Adrenal gland (tissue), 12 donors: Measurements from ENCODE around the gene ILF2. TPM values are rescaled to one million over a fixed set of nuclear protein-coding genes. Genes with fewer than 3 reads are reported as not detected.
A peak's percentile ranks its signal among the peaks of the same experiment; 100 is the strongest.

Experiments used
- DNase-seq, 7 donors: peaks; one replicate each; pipeline ENCODE4 v3.0.0-alpha.2; 2019 to 2020
- H3K27ac ChIP-seq, 5 donors: fragments of 200-600 bp; sonication (generic) in 4 of 5; 1 replicate in 3 of 5; 2 replicates in 2 of 5; pipeline versions ENCODE4 v1.5.1 to v1.8.0; 2016 to 2020; ENCODE audit warnings: mild to moderate bottlenecking in 1 of 5
- H3K27me3 ChIP-seq: fragments of 200-600 bp; 2 replicates; pipeline ENCODE4 v1.8.0; 2021
- H3K36me3 ChIP-seq, 2 donors: fragments of 200-600 bp; replicated peaks in 1 of 2; 1 replicate in 1 of 2; 2 replicates in 1 of 2; pipeline versions ENCODE4 v1.5.1 to v1.8.0; 2018 to 2022
- H3K4me1 ChIP-seq, 2 donors: fragments of 200-600 bp; replicated peaks in 1 of 2; 1 replicate in 1 of 2; 2 replicates in 1 of 2; pipeline versions ENCODE4 v1.5.1 to v1.8.0; 2018 to 2021
- H3K4me3 ChIP-seq, 4 donors: fragments of 200-600 bp; sonication (generic) in 3 of 4; one replicate each; pipeline ENCODE4 v1.5.1; 2016 to 2018
- H3K9me3 ChIP-seq, 3 donors: fragments of 200-600 bp; sonication (generic) in 1 of 3; replicated peaks in 1 of 3; 1 replicate in 2 of 3; 2 replicates in 1 of 3; pipeline versions ENCODE4 v1.5.1 to v1.8.0; 2016 to 2021
- POLR2A ChIP-seq, 2 donors: fragments of 450-650 bp; IDR thresholded peaks; one replicate each; pipeline ENCODE4 v1.6.1; 2017; ENCODE audit warnings: antibody characterized with exemption in 2 of 2, mild to moderate bottlenecking in 2 of 2, moderate library complexity in 1 of 2
- WGBS, 4 donors: extraction: QIAGEN DNeasy Blood & Tissue Kit in 2 of 4; methylation state at CpG; one replicate each; pipeline versions ENCODE4 v1.1.5 to v1.1.7; 2013 to 2017; 5-methylcytosine and 5-hydroxymethylcytosine counted together
- intact Hi-C, 2 donors: fragments of 100-400 bp; cut with DNase I; formaldehyde crosslinking; loops; one replicate each; pipeline versions ENCODE4 v1.14.1 to v1.15.0; 2022 to 2023
- polyA plus RNA-seq, 3 donors: library from polyadenylated mRNA; stranded (reverse); fragments of 200-250 nt in 2 of 3; fragments of 350-450 nt in 1 of 3; fragmentation: Illumina TruSeq in 1 of 3; extraction: RNeasy Lipid Tissue Mini Kit (QIAGEN cat#74804) in 1 of 3; gene quantifications; one replicate each; pipeline ENCODE4 v1.2.3, GENCODE V29; 2013 to 2014
- total RNA-seq, 9 donors: library from RNA; depleted of rRNA in 4 of 9; stranded (reverse); fragments of >200 nt in 4 of 9; fragments of 120-200 nt in 1 of 9; fragmentation: NEBNext Ultra II Directional in 1 of 9; extraction: Animal tissue kit (Norgen Biotek cat#: 25700) in 1 of 9; gene quantifications; one replicate each; pipeline versions ENCODE4 v1.1.0 to v1.2.4, GENCODE V29; 2013 to 2023
- TF ChIP-seq, protein P1 (sequence below), 6 experiments: fragments of 450-650 bp in 4 of 6; fragments of 200-600 bp in 2 of 6; sonication (generic) in 1 of 6; IDR thresholded peaks; 1 replicate in 5 of 6; 2 replicates in 1 of 6; pipeline versions ENCODE4 v1.5.1 to v1.8.0; 2016 to 2021; ENCODE audit warnings: antibody characterized with exemption in 6 of 6, mild to moderate bottlenecking in 2 of 6, moderate library complexity in 1 of 6
- donor health status: healthy with polysubstance abuse.
- donor health status: Bipolar disorder and iron deficiency.
- donor health status: DM: yes; HTN: yes; CAD: no.
- donor health status: DM: no; HTN: no; CAD: no.
- donor health status: DM: no; HTN: no; CAD: no.
- donor health status: DM: yes; HTN: yes; CAD: no.

ILF2 gene
- total and polyA plus RNA-seq, 12 donors: 42.2 to 397 (median 105) TPM

DNA sequence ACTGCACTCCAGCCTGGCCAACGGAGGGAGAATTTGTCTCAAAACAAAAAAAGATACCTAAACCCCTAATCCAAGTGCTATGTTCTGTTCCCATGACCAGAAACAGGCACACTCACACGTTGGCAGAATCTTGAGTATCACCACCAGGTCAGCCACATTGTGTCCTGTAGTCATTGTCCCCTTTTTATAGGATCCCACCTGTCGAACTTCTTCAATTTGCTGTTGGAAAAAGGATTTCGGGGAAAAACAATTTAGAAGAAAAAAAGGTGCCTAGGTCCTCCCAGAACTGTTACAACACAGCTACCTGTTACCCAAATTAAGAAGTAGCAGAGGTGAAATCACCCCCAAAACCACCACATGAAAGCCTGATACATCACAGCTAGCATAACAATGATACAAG, 3.4 kb downstream of the ILF2 start:
- DNase-seq: no peak
- Histone ChIP-seq H3K4me3 (no peak overlapping the region), H3K27ac (no peak overlapping the region), H3K9me3 (no peaks in the 10 kb centered on the region), H3K36me3 (peaks cover 0 to 73% of the 10 kb centered on the region in 2 donors), H3K27me3 (no peaks in the 10 kb centered on the region), H3K4me1 (peaks cover 10 to 13% of the 10 kb centered on the region in 2 donors)
- intact Hi-C loops: loop anchor here in 1 of 2 donors (10.0 kb wide), 1 partner anchor 93 kb away; no protein-coding TSS in a partner anchor
- WGBS, 4 donors: 82 to 90% (median 84%) methylated on average over 4 of the region's 4 CpGs
- TF ChIP-seq, protein P1, sequence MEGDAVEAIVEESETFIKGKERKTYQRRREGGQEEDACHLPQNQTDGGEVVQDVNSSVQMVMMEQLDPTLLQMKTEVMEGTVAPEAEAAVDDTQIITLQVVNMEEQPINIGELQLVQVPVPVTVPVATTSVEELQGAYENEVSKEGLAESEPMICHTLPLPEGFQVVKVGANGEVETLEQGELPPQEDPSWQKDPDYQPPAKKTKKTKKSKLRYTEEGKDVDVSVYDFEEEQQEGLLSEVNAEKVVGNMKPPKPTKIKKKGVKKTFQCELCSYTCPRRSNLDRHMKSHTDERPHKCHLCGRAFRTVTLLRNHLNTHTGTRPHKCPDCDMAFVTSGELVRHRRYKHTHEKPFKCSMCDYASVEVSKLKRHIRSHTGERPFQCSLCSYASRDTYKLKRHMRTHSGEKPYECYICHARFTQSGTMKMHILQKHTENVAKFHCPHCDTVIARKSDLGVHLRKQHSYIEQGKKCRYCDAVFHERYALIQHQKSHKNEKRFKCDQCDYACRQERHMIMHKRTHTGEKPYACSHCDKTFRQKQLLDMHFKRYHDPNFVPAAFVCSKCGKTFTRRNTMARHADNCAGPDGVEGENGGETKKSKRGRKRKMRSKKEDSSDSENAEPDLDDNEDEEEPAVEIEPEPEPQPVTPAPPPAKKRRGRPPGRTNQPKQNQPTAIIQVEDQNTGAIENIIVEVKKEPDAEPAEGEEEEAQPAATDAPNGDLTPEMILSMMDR (IDR thresholded peaks at IDR 0.05): no peak

DNA sequence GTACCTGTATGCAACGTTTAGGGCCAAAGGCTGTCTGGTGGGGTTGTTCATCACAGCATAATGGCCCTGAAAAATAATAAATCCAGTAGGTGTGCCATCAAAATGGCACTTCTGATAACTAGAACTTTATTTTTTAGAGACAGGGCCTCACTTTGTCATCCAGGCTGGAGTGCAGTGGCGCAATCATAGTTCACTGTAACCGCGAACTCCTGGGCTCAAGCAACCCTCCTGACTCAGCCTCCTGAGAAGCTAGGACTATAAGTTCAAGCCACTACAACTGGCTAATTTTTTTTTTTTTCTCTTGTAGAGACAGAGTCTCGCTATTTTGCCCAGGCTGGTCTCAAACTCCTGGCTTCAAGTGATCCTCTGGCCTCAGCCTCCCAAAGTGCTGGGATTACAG, 7.6 kb downstream of the ILF2 start:
- no peak for TF ChIP-seq POLR2A (IDR thresholded peaks at IDR 0.05)
- TF ChIP-seq, protein P1 (IDR thresholded peaks at IDR 0.05): no peak
- H3K36me3 ChIP-seq: peaks cover 0 to 78% of the 10 kb centered on the region in 2 donors
- 75 to 81% (median 77%) methylated on average over 5 of the region's 5 CpGs for WGBS, 4 donors
- peak overlapping the region in 1 of 5 donors; percentile 7 for H3K27ac ChIP-seq
- intact Hi-C loops: loop anchor here in 1 of 2 donors (10.0 kb wide), 1 partner anchor 88 kb away; no protein-coding TSS in a partner anchor
- H3K4me3 ChIP-seq: no peak overlapping the region
- H3K27me3 ChIP-seq: no peaks in the 10 kb centered on the region
- DNase-seq: peak in 1 of 7 donors; percentile 19
- no peaks in the 10 kb centered on the region for H3K9me3 ChIP-seq
- H3K4me1 ChIP-seq: peaks cover 8 to 14% of the 10 kb centered on the region in 2 donors

DNA sequence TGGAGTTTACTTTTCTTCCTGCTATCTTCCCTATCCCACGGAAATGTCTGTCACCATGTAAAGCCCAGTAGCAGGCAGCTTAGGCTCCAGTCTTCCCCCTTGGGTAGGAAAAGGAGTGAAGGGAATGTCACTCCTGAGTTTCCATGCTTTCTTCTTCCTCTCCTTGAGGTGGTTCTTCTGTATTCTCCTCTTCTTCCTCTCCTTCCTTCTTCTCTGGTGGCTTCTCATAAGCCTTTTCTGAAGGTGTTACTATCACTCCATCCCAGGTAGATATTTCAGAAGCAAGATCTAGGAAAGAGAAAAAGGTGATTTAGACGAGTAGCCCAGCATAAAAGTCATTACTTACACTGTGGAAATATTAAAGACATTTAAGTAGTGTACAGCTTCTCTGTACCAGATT, 8.5 kb downstream of the ILF2 start:
- H3K27me3 ChIP-seq: no peaks in the 10 kb centered on the region
- no peak overlapping the region for H3K4me3 ChIP-seq
- no peak for TF ChIP-seq POLR2A (IDR thresholded peaks at IDR 0.05)
- TF ChIP-seq, protein P1 (IDR thresholded peaks at IDR 0.05): no peak
- no peaks in the 10 kb centered on the region for H3K9me3 ChIP-seq
- H3K4me1 ChIP-seq: peaks cover 8 to 18% of the 10 kb centered on the region in 2 donors
- no peak for DNase-seq
- peaks cover 0 to 69% of the 10 kb centered on the region in 2 donors for H3K36me3 ChIP-seq
- intact Hi-C loops: loop anchor here in 1 of 2 donors (10.0 kb wide), 1 partner anchor 87 kb away; no protein-coding TSS in a partner anchor
- WGBS, 4 donors: 51 to 63% (median 58%) methylated on average over 2 of the region's 2 CpGs
- no peak overlapping the region for H3K27ac ChIP-seq

- TF ChIP-seq, protein P1 (IDR thresholded peaks at IDR 0.05): no peak
- no peak for TF ChIP-seq POLR2A (IDR thresholded peaks at IDR 0.05)
- H3K36me3 ChIP-seq: peaks cover 0 to 58% of the 10 kb centered on the region in 2 donors
- H3K4me1 ChIP-seq: peaks cover 8 to 18% of the 10 kb centered on the region in 2 donors
- H3K9me3 ChIP-seq: no peaks in the 10 kb centered on the region
- DNase-seq: no peak
- intact Hi-C loops: loop anchor here in 1 of 2 donors (10.0 kb wide), 1 partner anchor 86 kb away; no protein-coding TSS in a partner anchor
- WGBS, 4 donors: 68 to 74% (median 71%) methylated on average over 5 to 9 of the region's 9 CpGs
- H3K4me3 ChIP-seq: no peak overlapping the region
- H3K27me3 ChIP-seq: no peaks in the 10 kb centered on the region
- H3K27ac ChIP-seq: no peak overlapping the region
Observed at GRCh38 chr1:153661111-153661708, 9.6 kb downstream of the ILF2 start.
